ENCODE measurements around the gene RTRAF.

Gene RTRAF

DNA sequence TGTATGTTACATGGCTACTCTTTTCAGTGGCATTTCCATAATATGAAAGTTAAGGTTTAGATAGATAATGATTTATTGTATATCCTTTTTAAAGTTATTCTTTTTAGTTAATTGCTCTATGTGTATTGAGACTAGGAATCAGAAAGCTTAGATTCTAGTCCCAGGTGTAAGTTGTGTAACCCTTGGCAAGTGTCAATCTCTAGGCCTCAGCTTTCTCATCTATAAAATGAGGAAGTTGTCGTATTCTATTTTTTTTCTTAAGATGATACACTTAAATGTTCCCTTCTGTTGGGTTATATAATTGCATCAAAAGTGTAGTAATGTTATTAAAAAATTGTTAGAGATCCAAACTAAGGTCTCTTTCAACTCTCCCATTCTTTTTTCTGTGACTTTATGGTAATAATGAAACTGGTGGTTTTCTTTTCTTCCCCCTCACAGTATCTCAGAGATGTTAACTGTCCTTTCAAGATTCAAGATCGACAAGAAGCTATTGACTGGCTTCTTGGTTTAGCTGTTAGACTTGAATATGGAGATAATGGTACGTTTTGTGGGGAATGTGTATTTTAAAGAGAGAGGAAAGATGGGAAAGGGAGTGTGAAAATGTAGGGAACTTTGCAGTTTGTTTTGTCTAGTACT, 4.1 kb downstream of the RTRAF start:
- no peak overlapping the region for H3K27ac ChIP-seq
- TF ChIP-seq, protein P1, sequence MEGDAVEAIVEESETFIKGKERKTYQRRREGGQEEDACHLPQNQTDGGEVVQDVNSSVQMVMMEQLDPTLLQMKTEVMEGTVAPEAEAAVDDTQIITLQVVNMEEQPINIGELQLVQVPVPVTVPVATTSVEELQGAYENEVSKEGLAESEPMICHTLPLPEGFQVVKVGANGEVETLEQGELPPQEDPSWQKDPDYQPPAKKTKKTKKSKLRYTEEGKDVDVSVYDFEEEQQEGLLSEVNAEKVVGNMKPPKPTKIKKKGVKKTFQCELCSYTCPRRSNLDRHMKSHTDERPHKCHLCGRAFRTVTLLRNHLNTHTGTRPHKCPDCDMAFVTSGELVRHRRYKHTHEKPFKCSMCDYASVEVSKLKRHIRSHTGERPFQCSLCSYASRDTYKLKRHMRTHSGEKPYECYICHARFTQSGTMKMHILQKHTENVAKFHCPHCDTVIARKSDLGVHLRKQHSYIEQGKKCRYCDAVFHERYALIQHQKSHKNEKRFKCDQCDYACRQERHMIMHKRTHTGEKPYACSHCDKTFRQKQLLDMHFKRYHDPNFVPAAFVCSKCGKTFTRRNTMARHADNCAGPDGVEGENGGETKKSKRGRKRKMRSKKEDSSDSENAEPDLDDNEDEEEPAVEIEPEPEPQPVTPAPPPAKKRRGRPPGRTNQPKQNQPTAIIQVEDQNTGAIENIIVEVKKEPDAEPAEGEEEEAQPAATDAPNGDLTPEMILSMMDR (IDR thresholded peaks at IDR 0.05), result no peak
- TF ChIP-seq ZFX (IDR thresholded peaks at IDR 0.05; ENCODE audit: borderline replicate concordance), result no peak

GRCh38 chr14:51996148-51996746, 6.9 kb downstream of the RTRAF start:
- TF ChIP-seq, protein P1 (IDR thresholded peaks at IDR 0.05), result peak; percentile 88
- TF ChIP-seq ZFX (IDR thresholded peaks at IDR 0.05; ENCODE audit: borderline replicate concordance), result no peak

GRCh38 chr14:51998348-51998747, 9.0 kb downstream of the RTRAF start:
- TF ChIP-seq, protein P1 (IDR thresholded peaks at IDR 0.05), result no peak
- TF ChIP-seq ZFX (IDR thresholded peaks at IDR 0.05; ENCODE audit: borderline replicate concordance), result no peak
- no peak overlapping the region for H3K27ac ChIP-seq

More at GRCh38 chr14:51996148-51996746, 6.9 kb downstream of the RTRAF start:
- no peak overlapping the region for H3K27ac ChIP-seq

DNA sequence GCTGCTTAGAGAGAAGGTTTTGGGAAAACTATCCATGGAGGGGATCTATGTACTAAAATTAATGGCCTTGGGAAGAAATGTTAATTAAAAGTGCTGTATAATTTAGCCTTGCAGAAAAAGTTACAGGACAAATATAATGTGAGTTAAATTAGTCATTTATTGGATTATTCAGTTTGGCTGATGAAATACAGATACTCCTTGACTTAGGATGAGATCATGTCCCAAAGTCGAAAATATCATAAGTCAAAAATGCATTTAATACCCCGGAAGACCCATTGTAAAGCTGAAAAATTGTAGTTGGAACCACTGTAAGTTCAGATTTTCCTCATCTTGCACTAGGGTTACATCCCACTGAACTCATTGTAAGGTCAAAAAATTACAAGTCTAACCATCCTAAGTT, 9.7 kb downstream of the RTRAF start:
- H3K27ac ChIP-seq, result no peak overlapping the region
- no peak for TF ChIP-seq ZFX (IDR thresholded peaks at IDR 0.05; ENCODE audit: borderline replicate concordance)
- TF ChIP-seq, protein P1 (IDR thresholded peaks at IDR 0.05), result no peak

- H3K27ac ChIP-seq, result no peak overlapping the region
- TF ChIP-seq ZFX (IDR thresholded peaks at IDR 0.05; ENCODE audit: borderline replicate concordance), result no peak
- TF ChIP-seq, protein P1 (IDR thresholded peaks at IDR 0.05), result no peak
Observed at GRCh38 chr14:52000019-52000582, 10.8 kb downstream of the RTRAF start.

DNA sequence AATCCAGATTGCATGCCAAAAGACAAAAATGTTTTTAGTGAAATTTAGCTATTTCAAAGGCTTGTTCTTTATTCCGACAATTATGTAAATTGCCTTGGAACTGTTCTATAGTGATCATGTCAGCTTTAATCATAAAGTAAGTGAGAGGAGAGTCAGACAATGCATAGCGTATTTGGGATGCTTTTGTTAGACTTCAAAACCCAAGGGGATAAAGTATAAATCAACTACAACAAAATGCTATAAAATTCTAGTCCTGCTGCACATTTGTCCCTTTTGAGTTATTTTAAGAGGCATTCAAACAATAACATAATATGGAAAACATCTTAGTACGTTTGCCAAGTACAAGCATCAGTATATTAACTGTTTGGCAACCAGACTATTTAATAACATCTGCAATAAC, 11.3 kb downstream of the RTRAF start:
- no peak overlapping the region for H3K27ac ChIP-seq

More for the DNA sequence above, 11.3 kb downstream of the RTRAF start:
- TF ChIP-seq ZFX (IDR thresholded peaks at IDR 0.05; ENCODE audit: borderline replicate concordance), result no peak
- TF ChIP-seq, protein P1 (IDR thresholded peaks at IDR 0.05), result no peak
